CD4-positive, CD25-positive, alpha-beta regulatory T cell (primary cell): ENCODE measurements around the gene AP1AR. TPM values are rescaled to one million over a fixed set of nuclear protein-coding genes. Genes with fewer than 3 reads are reported as not detected.

Experiments used
- polyA plus RNA-seq, 4 donors: library from polyadenylated mRNA; unstranded; fragments of 300-500 nt; fragmentation: Illumina TruSeq; gene quantifications; one replicate each; pipeline ENCODE4 v1.2.3, GENCODE V29; 2021
- total RNA-seq: library from RNA; stranded (reverse); gene quantifications from one replicate; pipeline ENCODE4 v1.2.3, GENCODE V29; 2022

Gene AP1AR
- total and polyA plus RNA-seq, 5 donors from 2014 or later: 10.9 to 20.7 (median 19.6) TPM

Other genes with a start within 250 kb of the AP1AR start
- 3.9 TPM for gene FAM241A, start 86.3 kb upstream of the AP1AR start, total RNA-seq
- gene FAM241A, start 86.3 kb upstream of the AP1AR start, polyA plus RNA-seq: 1 to 10 TPM; 3.0 to 4.9 (median 3.5) TPM
- 32.1 TPM for gene TIFA, start 54.1 kb downstream of the AP1AR start, total RNA-seq
- gene TIFA, start 54.1 kb downstream of the AP1AR start, polyA plus RNA-seq: 10 to 100 TPM; 51.3 to 82.3 (median 63.9) TPM
- gene ALPK1, start 65.6 kb downstream of the AP1AR start, total RNA-seq: 6.2 TPM
- gene ALPK1, start 65.6 kb downstream of the AP1AR start, polyA plus RNA-seq: 1 to 10 TPM in 2 of 4 donors, under 1 TPM in 2; 0.23 to 1.4 (median 0.69) TPM